Measurements from ENCODE around the gene ADARB2. TPM values are rescaled to one million over a fixed set of nuclear protein-coding genes. Genes with fewer than 3 reads are reported as not detected.
"Not testable (repeated sequence)": the region's sequence is repeated elsewhere in the genome, so short reads cannot be mapped to it uniquely, and the experiment has no call there.

Gene ADARB2
- total RNA-seq, 1 experiment from 2014 or later, result not detected

DNA sequence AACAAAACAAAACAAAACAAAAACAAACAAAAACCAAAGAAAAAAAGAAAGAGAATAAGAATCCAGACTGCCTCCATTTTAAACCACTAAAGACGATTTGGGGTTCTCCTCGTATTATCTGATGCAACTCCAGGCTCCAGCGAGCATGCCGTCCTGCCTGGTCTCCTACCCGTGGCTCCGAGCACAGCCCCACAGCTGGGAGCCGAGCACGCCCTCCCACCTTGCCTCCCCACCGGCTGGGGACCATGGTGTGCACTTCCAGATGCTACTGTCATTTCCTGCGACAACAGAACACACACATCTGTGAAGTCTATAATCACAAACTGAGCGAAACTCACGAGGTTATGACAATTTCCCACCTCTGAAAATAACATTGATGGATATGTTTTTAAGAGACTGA lies 113.1 kb downstream of the ADARB2 start:
- Mint-ChIP-seq H3K9me3 (ENCODE audit: low read depth, unreplicated experiment) (peaks cover 4% of the 10 kb centered on the region), H3K4me3 (ENCODE audit: low read depth, unreplicated experiment) (no peak overlapping the region), H3K4me1 (ENCODE audit: low read depth, unreplicated experiment) (no peaks in the 10 kb centered on the region), H3K27me3 (ENCODE audit: unreplicated experiment) (no peaks in the 10 kb centered on the region), H3K36me3 (ENCODE audit: insufficient read depth, unreplicated experiment) (no peaks in the 10 kb centered on the region), H3K27ac (ENCODE audit: unreplicated experiment) (no peak overlapping the region)
- BruUV-seq (replicated peaks), result no TSS peak
- TF ChIP-seq, protein P1, sequence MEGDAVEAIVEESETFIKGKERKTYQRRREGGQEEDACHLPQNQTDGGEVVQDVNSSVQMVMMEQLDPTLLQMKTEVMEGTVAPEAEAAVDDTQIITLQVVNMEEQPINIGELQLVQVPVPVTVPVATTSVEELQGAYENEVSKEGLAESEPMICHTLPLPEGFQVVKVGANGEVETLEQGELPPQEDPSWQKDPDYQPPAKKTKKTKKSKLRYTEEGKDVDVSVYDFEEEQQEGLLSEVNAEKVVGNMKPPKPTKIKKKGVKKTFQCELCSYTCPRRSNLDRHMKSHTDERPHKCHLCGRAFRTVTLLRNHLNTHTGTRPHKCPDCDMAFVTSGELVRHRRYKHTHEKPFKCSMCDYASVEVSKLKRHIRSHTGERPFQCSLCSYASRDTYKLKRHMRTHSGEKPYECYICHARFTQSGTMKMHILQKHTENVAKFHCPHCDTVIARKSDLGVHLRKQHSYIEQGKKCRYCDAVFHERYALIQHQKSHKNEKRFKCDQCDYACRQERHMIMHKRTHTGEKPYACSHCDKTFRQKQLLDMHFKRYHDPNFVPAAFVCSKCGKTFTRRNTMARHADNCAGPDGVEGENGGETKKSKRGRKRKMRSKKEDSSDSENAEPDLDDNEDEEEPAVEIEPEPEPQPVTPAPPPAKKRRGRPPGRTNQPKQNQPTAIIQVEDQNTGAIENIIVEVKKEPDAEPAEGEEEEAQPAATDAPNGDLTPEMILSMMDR (IDR thresholded peaks at IDR 0.05; ENCODE audit: unreplicated experiment), result no peak
- DNase-seq, result no peak
- CTCF ChIA-PET, result no interaction called here
- intact Hi-C loops (cut with micrococcal nuclease; ENCODE audit: unreplicated experiment), result no loop called here

DNA sequence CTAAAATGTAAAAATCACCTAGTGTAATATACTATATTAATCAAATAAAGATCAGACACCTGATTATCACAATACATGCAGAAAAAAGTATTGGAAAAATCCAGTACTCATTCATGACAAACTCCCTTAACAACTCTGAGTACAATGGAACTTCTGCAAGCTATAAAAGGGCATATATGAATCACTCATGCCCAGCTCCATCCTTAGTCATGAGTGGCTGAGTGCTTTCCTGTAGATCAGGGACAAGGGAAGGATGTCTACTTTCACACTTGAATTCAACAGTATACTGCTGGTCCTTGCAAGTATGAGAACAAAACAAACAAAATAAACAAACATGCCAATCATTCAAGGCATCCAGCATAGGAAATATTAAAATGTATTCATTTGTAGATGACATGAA lies 116.5 kb downstream of the ADARB2 start:
- TF ChIP-seq, protein P1 (IDR thresholded peaks at IDR 0.05; ENCODE audit: unreplicated experiment), result no peak
- Mint-ChIP-seq H3K4me1 (ENCODE audit: low read depth, unreplicated experiment) (no peaks in the 10 kb centered on the region), H3K4me3 (ENCODE audit: low read depth, unreplicated experiment) (no peak overlapping the region), H3K27me3 (ENCODE audit: unreplicated experiment) (no peaks in the 10 kb centered on the region), H3K27ac (ENCODE audit: unreplicated experiment) (no peak overlapping the region), H3K36me3 (ENCODE audit: insufficient read depth, unreplicated experiment) (no peaks in the 10 kb centered on the region), H3K9me3 (ENCODE audit: low read depth, unreplicated experiment) (peaks cover 8% of the 10 kb centered on the region)
- BruUV-seq (replicated peaks), result no TSS peak
- intact Hi-C loops (cut with micrococcal nuclease; ENCODE audit: unreplicated experiment), result no loop called here
- no peak for DNase-seq
- CTCF ChIA-PET, result no interaction called here

DNA sequence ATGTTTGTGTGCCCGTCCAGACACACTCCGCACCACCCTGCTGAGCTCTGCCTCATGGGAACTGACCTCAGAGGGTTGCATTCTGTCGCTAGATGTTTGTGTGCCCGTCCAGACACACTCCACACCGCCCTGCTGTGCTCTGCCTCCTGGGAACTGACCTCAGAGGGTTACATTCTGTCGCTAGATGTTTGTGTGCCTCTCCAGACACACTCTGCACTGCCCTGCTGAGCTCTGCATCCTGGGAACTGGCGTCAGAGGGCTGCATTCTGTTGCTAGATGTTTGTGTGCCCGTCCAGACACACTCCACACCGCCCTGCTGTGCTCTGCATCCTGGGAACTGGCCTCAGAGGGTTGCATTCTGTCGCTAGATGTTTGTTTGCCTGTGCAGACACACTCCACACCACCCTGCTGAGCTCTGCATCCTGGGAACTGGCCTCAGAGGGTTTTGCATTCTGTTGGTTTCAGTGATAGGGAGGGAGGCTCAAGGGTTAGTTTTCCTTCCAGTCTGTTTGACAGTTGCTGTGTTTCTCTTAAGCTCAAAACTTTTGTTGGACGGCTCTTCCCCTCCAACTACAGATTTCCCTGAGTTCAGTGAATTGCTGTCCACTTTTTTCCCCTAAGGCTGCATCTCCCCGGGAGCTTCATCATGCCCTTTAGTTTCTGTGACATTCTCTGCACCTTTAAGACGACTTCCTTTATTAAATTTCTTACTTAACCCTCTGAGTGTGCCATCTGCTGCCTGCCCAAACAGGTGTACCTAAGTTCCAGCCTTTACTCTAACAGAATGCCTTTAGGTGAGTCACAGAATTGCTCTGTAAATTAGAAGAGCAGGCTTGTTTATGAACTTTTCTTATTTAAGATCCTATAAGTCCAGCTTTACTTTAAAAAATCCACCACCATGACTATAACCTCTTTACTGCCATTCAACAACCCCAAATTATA lies 119.7 kb downstream of the ADARB2 start:
- not testable (repeated sequence) for DNase-seq; H3K4me3 Mint-ChIP-seq (ENCODE audit: low read depth, unreplicated experiment)

DNA sequence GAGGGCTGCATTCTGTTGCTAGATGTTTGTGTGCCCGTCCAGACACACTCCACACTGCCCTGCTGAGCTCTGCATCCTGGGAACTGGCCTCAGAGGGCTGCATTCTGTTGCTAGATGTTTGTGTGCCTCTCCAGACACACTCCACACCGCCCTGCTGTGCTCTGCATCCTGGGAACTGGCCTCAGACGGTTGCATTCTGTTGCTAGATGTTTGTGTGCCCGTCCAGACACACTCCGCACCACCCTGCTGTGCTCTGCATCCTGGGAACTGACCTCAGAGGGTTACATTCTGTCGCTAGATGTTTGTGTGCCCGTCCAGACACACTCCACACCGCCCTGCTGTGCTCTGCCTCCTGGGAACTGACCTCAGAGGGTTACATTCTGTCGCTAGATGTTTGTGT lies 120.6 kb downstream of the ADARB2 start:
- DNase-seq; H3K9me3 Mint-ChIP-seq (ENCODE audit: low read depth, unreplicated experiment); H3K27ac Mint-ChIP-seq (ENCODE audit: unreplicated experiment); BruUV-seq (replicated peaks); H3K27me3 Mint-ChIP-seq (ENCODE audit: unreplicated experiment); intact Hi-C loops (cut with micrococcal nuclease; ENCODE audit: unreplicated experiment); H3K4me3 Mint-ChIP-seq (ENCODE audit: low read depth, unreplicated experiment); H3K4me1 Mint-ChIP-seq (ENCODE audit: low read depth, unreplicated experiment); H3K36me3 Mint-ChIP-seq (ENCODE audit: insufficient read depth, unreplicated experiment): not testable (repeated sequence)
- CTCF ChIA-PET, result interaction anchor here (0.9 kb wide), 1 partner anchor 575 kb away, joined by 3 read pairs; no protein-coding TSS in a partner anchor

More for the DNA sequence above, 119.7 kb downstream of the ADARB2 start:
- H3K36me3 Mint-ChIP-seq (ENCODE audit: insufficient read depth, unreplicated experiment); intact Hi-C loops (cut with micrococcal nuclease; ENCODE audit: unreplicated experiment); BruUV-seq (replicated peaks); H3K9me3 Mint-ChIP-seq (ENCODE audit: low read depth, unreplicated experiment); H3K27ac Mint-ChIP-seq (ENCODE audit: unreplicated experiment); H3K27me3 Mint-ChIP-seq (ENCODE audit: unreplicated experiment); H3K4me1 Mint-ChIP-seq (ENCODE audit: low read depth, unreplicated experiment): not testable (repeated sequence)
- CTCF ChIA-PET, result interaction anchor here (0.9 kb wide), 1 partner anchor 574 kb away, joined by 3 read pairs; no protein-coding TSS in a partner anchor

- no TSS peak for BruUV-seq (replicated peaks)
- intact Hi-C loops (cut with micrococcal nuclease; ENCODE audit: unreplicated experiment), result no loop called here
- TF ChIP-seq, protein P1 (IDR thresholded peaks at IDR 0.05; ENCODE audit: unreplicated experiment), result no peak
- Mint-ChIP-seq H3K9me3 (ENCODE audit: low read depth, unreplicated experiment) (peaks cover 8% of the 10 kb centered on the region), H3K36me3 (ENCODE audit: insufficient read depth, unreplicated experiment) (peaks cover 5% of the 10 kb centered on the region), H3K27me3 (ENCODE audit: unreplicated experiment) (peaks cover 17% of the 10 kb centered on the region), H3K4me1 (ENCODE audit: low read depth, unreplicated experiment) (no peaks in the 10 kb centered on the region), H3K27ac (ENCODE audit: unreplicated experiment) (no peak overlapping the region), H3K4me3 (ENCODE audit: low read depth, unreplicated experiment) (no peak overlapping the region)
- CTCF ChIA-PET, result no interaction called here
- DNase-seq, result no peak
Observed at GRCh38 chr10:1615186-1615954, 122.0 kb downstream of the ADARB2 start.

Measured in Calu3 (cell line).